ENCODE measurements around the gene CYTH1.
A peak's percentile ranks its signal among the peaks of the same experiment; 100 is the strongest.

GRCh38 chr17:78682363-78682762 lies 99.7 kb downstream of the CYTH1 start:
- TF ChIP-seq SIN3A (IDR thresholded peaks at IDR 0.05; ENCODE audit: low read depth, low read length) (no peak), KAT2A (conservative IDR thresholded peaks at IDR 0.05; ENCODE audit: control insufficient read depth, low read depth, low read length) (no peak), CTCF (IDR thresholded peaks at IDR 0.05 in 2 of 3, conservative IDR thresholded peaks at IDR 0.05 in 1 of 3; ENCODE audit: control insufficient read depth in 2 of 3, extremely low read depth in 1 of 3, insufficient read depth in 1 of 3, low read depth in 3 of 3, low read length in 3 of 3) (no peak), RBBP5 (conservative IDR thresholded peaks at IDR 0.05) (no peak), NRF1 (conservative IDR thresholded peaks at IDR 0.05; ENCODE audit: low read depth, low read length) (no peak), RB1 (IDR thresholded peaks at IDR 0.05; ENCODE audit: borderline replicate concordance) (no peak), POLR2A (IDR thresholded peaks at IDR 0.05; ENCODE audit: low read depth, low read length) (peak; percentile 50; the same call in 1 of the 2 replicates), JUND (IDR thresholded peaks at IDR 0.05; ENCODE audit: low read depth, low read length) (no peak), SP1 (IDR thresholded peaks at IDR 0.05; ENCODE audit: low read depth, low read length) (no peak), SRF (IDR thresholded peaks at IDR 0.05; ENCODE audit: low read depth in 2 of 2, low read length in 2 of 2) (no peak)

All from GM12878 (cell line).